ENCODE measurements around the gene LCORL. TPM values are rescaled to one million over a fixed set of nuclear protein-coding genes. Genes with fewer than 3 reads are reported as not detected.

The LCORL gene
- total RNA-seq, 3 donors from 2014 or later, result 17.6 to 21.9 (median 19.0) TPM

- ATAC-seq (no peak), DNase-seq (no peak)
- no peaks in the 10 kb centered on the region for H3K9me3 ChIP-seq
- no peak for TF ChIP-seq CTCF (IDR thresholded peaks at IDR 0.05)
- no peak overlapping the region for H3K4me3 ChIP-seq
- no peaks in the 10 kb centered on the region for H3K36me3 ChIP-seq (ENCODE audit: low read depth)
- no peaks in the 10 kb centered on the region for H3K4me1 ChIP-seq (ENCODE audit: low read depth)
- intact Hi-C loops (cut with DNase I, micrococcal nuclease), result no loop called here
Measured at GRCh38 chr4:17964576-17964975, 57.0 kb downstream of the LCORL start.

- Histone ChIP-seq H3K9me3 (no peaks in the 10 kb centered on the region), H3K4me1 (ENCODE audit: low read depth) (no peaks in the 10 kb centered on the region), H3K36me3 (ENCODE audit: low read depth) (no peaks in the 10 kb centered on the region), H3K4me3 (no peak overlapping the region)
- DNase-seq (no peak), ATAC-seq (no peak)
- no peak for TF ChIP-seq CTCF (IDR thresholded peaks at IDR 0.05)
- intact Hi-C loops (cut with DNase I, micrococcal nuclease), result no loop called here
Measured at GRCh38 chr4:17962171-17962570, 59.4 kb downstream of the LCORL start.

GRCh38 chr4:17961249-17961648, 60.3 kb downstream of the LCORL start:
- Histone ChIP-seq H3K9me3 (peaks cover under 1% of the 10 kb centered on the region), H3K36me3 (ENCODE audit: low read depth) (no peaks in the 10 kb centered on the region), H3K4me3 (no peak overlapping the region), H3K4me1 (ENCODE audit: low read depth) (no peaks in the 10 kb centered on the region)
- DNase-seq (no peak), ATAC-seq (no peak)
- no peak for TF ChIP-seq CTCF (IDR thresholded peaks at IDR 0.05)
- intact Hi-C loops (cut with DNase I, micrococcal nuclease), result no loop called here

GRCh38 chr4:17958181-17958580, 63.4 kb downstream of the LCORL start:
- ATAC-seq (no peak), DNase-seq (no peak)
- Histone ChIP-seq H3K9me3 (peaks cover 2% of the 10 kb centered on the region), H3K4me3 (no peak overlapping the region), H3K4me1 (ENCODE audit: low read depth) (no peaks in the 10 kb centered on the region), H3K36me3 (ENCODE audit: low read depth) (no peaks in the 10 kb centered on the region)
- no peak for TF ChIP-seq CTCF (IDR thresholded peaks at IDR 0.05)
- intact Hi-C loops (cut with DNase I, micrococcal nuclease), result no loop called here

- no peak for DNase-seq
- no peak for ATAC-seq
- no peak for TF ChIP-seq CTCF (IDR thresholded peaks at IDR 0.05)
- intact Hi-C loops (cut with DNase I, micrococcal nuclease), result no loop called here
- no peaks in the 10 kb centered on the region for H3K36me3 ChIP-seq (ENCODE audit: low read depth)
- no peak overlapping the region for H3K4me3 ChIP-seq
- H3K4me1 ChIP-seq (ENCODE audit: low read depth), result no peaks in the 10 kb centered on the region
- H3K9me3 ChIP-seq, result peaks cover 2% of the 10 kb centered on the region
Measured at GRCh38 chr4:17957688-17958087, 63.9 kb downstream of the LCORL start.

GRCh38 chr4:17956245-17956644, 65.3 kb downstream of the LCORL start:
- Histone ChIP-seq H3K9me3 (peaks cover 2% of the 10 kb centered on the region), H3K4me3 (no peak overlapping the region), H3K4me1 (ENCODE audit: low read depth) (no peaks in the 10 kb centered on the region), H3K36me3 (ENCODE audit: low read depth) (no peaks in the 10 kb centered on the region)
- DNase-seq (no peak), ATAC-seq (no peak)
- intact Hi-C loops (cut with DNase I, micrococcal nuclease), result no loop called here
- no peak for TF ChIP-seq CTCF (IDR thresholded peaks at IDR 0.05)

All from mucosa of descending colon (tissue), 3 donors.